Stimulated activated memory B cell treated with anti-CD40 and anti-IgM and Interleukin-4, amounts not matched to agents 10 μg/mL and 1 μg/mL and 100 μg/mL, for 72 hours (primary cell): ENCODE measurements around the gene CTRL.

Source experiments
- ATAC-seq: fragments of 150-1000 bp; cut with Tn5 transposase; 2 replicates; pipeline ENCODE4 v1.10.0; 2021
- H3K27ac Mint-ChIP-seq: one replicate; pipeline ENCODE4 v1.8.0; 2022; ENCODE audit warnings: mild to moderate bottlenecking, mixed read lengths
- H3K27me3 Mint-ChIP-seq: one replicate; pipeline ENCODE4 v1.8.0; 2022; ENCODE audit warnings: mixed read lengths
- H3K36me3 Mint-ChIP-seq: one replicate; pipeline ENCODE4 v1.8.0; 2022; ENCODE audit warnings: mixed read lengths
- H3K4me1 Mint-ChIP-seq: one replicate; pipeline ENCODE4 v1.8.0; 2022; ENCODE audit warnings: mixed read lengths
- H3K4me3 Mint-ChIP-seq: one replicate; pipeline ENCODE4 v1.8.0; 2022; ENCODE audit warnings: mild to moderate bottlenecking, moderate library complexity, mixed read lengths
- H3K9me3 Mint-ChIP-seq: one replicate; pipeline ENCODE4 v1.8.0; 2022; ENCODE audit warnings: mixed read lengths

Gene CTRL

DNA sequence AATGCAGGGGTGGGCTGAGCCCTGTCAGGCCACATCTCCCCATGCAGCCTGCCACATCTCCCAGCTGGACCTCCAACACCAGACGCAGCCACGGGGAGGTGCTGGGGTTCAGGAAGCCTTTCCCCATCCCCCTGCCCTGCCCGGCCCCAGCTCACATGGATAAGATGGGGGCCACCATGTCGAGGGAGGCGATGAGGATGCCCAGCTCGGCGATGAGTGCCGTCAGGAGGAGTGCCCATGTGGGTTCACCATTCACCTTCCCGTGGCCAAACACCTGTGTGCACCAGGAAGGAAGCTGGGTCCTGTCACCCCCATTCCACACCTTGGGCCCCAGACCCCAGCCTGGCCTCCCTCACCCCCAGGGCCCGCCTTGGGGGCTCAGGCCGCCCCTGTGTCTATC lies 18.0 kb upstream of the CTRL start:
- H3K4me3 Mint-ChIP-seq: no peak overlapping the region

GRCh38 chr16:67948015-67948414 lies 16.4 kb upstream of the CTRL start:
- Mint-ChIP-seq H3K27me3 (no peaks in the 10 kb centered on the region), H3K4me3 (no peak overlapping the region), H3K9me3 (no peaks in the 10 kb centered on the region), H3K4me1 (no peaks in the 10 kb centered on the region), H3K27ac (no peak overlapping the region), H3K36me3 (peaks cover 32% of the 10 kb centered on the region)
- ATAC-seq: no peak

More for the DNA sequence above, 18.0 kb upstream of the CTRL start:
- no peak for ATAC-seq
- Mint-ChIP-seq H3K27me3 (no peaks in the 10 kb centered on the region), H3K36me3 (peaks cover 39% of the 10 kb centered on the region), H3K27ac (no peak overlapping the region), H3K9me3 (no peaks in the 10 kb centered on the region), H3K4me1 (no peaks in the 10 kb centered on the region)

GRCh38 chr16:67946966-67947558 lies 15.4 kb upstream of the CTRL start:
- ATAC-seq: no peak
- H3K4me1 Mint-ChIP-seq: peaks cover 4% of the 10 kb centered on the region
- no peaks in the 10 kb centered on the region for H3K9me3 Mint-ChIP-seq
- H3K4me3 Mint-ChIP-seq: no peak overlapping the region
- H3K36me3 Mint-ChIP-seq: peaks cover 33% of the 10 kb centered on the region
- H3K27me3 Mint-ChIP-seq: no peaks in the 10 kb centered on the region
- H3K27ac Mint-ChIP-seq: no peak overlapping the region

- no peak overlapping the region for H3K4me3 Mint-ChIP-seq
- H3K9me3 Mint-ChIP-seq: no peaks in the 10 kb centered on the region
- peaks cover 12% of the 10 kb centered on the region for H3K4me1 Mint-ChIP-seq
- no peak for ATAC-seq
- no peaks in the 10 kb centered on the region for H3K27me3 Mint-ChIP-seq
- H3K27ac Mint-ChIP-seq: no peak overlapping the region
- peaks cover 30% of the 10 kb centered on the region for H3K36me3 Mint-ChIP-seq
Observed at GRCh38 chr16:67946128-67946569, 14.5 kb upstream of the CTRL start.

- Mint-ChIP-seq H3K4me1 (peaks cover 13% of the 10 kb centered on the region), H3K36me3 (peaks cover 26% of the 10 kb centered on the region), H3K9me3 (no peaks in the 10 kb centered on the region), H3K4me3 (no peak overlapping the region), H3K27ac (no peak overlapping the region), H3K27me3 (no peaks in the 10 kb centered on the region)
- no peak for ATAC-seq
Observed at GRCh38 chr16:67945392-67945933, 13.8 kb upstream of the CTRL start.

- no peaks in the 10 kb centered on the region for H3K27me3 Mint-ChIP-seq
- H3K27ac Mint-ChIP-seq: no peak overlapping the region
- peaks cover 24% of the 10 kb centered on the region for H3K36me3 Mint-ChIP-seq
- ATAC-seq: no peak
- peaks cover 20% of the 10 kb centered on the region for H3K4me1 Mint-ChIP-seq
- no peak overlapping the region for H3K4me3 Mint-ChIP-seq
- no peaks in the 10 kb centered on the region for H3K9me3 Mint-ChIP-seq
Observed at GRCh38 chr16:67944690-67945391, 13.2 kb upstream of the CTRL start.

GRCh38 chr16:67943619-67944504 lies 12.2 kb upstream of the CTRL start, which contains the start of gene LCAT:
Gene LCAT, minus strand, starts transcription at chr16:67944120. Its CDS starts 19 bp downstream, at chr16:67944101.
- H3K36me3 Mint-ChIP-seq: peaks cover 32% of the 10 kb centered on the region
- H3K4me1 Mint-ChIP-seq: peaks cover 27% of the 10 kb centered on the region
- H3K9me3 Mint-ChIP-seq: no peaks in the 10 kb centered on the region
- ATAC-seq: no peak
- H3K27ac Mint-ChIP-seq: no peak within 1 kb of the TSS
- no peak within 1 kb of the TSS for H3K4me3 Mint-ChIP-seq
- no peaks in the 10 kb centered on the region for H3K27me3 Mint-ChIP-seq

- peaks cover 32% of the 10 kb centered on the region for H3K36me3 Mint-ChIP-seq
- H3K27me3 Mint-ChIP-seq: no peaks in the 10 kb centered on the region
- H3K27ac Mint-ChIP-seq: no peak overlapping the region
- ATAC-seq: no peak
- peaks cover 27% of the 10 kb centered on the region for H3K4me1 Mint-ChIP-seq
- no peaks in the 10 kb centered on the region for H3K9me3 Mint-ChIP-seq
- no peak overlapping the region for H3K4me3 Mint-ChIP-seq
Observed at GRCh38 chr16:67943256-67943618, 11.6 kb upstream of the CTRL start.

- Mint-ChIP-seq H3K27ac (no peak overlapping the region), H3K9me3 (no peaks in the 10 kb centered on the region), H3K4me3 (no peak overlapping the region), H3K36me3 (peaks cover 32% of the 10 kb centered on the region), H3K27me3 (no peaks in the 10 kb centered on the region), H3K4me1 (peaks cover 31% of the 10 kb centered on the region)
- no peak for ATAC-seq
Observed at GRCh38 chr16:67942510-67943255, 11.0 kb upstream of the CTRL start.

DNA sequence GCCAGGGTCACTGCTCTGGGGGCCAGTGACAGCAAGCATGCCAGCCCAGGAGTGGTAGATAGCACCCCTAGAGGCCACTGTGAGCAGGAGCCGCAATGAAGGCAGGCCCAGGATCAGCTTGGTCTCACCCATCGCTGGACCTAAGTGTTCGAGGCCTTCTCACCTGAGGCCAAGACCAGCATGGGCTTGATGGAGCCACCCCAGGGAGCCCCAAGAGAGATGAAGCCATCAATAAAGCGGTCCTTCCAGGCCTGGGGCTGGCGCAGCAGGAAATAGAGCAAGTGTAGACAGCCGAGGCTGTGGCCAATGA lies 10.5 kb upstream of the CTRL start:
- Mint-ChIP-seq H3K4me1 (peaks cover 37% of the 10 kb centered on the region), H3K4me3 (no peak overlapping the region), H3K9me3 (no peaks in the 10 kb centered on the region), H3K27me3 (no peaks in the 10 kb centered on the region), H3K36me3 (peaks cover 32% of the 10 kb centered on the region), H3K27ac (no peak overlapping the region)
- ATAC-seq: peak; percentile 54

DNA sequence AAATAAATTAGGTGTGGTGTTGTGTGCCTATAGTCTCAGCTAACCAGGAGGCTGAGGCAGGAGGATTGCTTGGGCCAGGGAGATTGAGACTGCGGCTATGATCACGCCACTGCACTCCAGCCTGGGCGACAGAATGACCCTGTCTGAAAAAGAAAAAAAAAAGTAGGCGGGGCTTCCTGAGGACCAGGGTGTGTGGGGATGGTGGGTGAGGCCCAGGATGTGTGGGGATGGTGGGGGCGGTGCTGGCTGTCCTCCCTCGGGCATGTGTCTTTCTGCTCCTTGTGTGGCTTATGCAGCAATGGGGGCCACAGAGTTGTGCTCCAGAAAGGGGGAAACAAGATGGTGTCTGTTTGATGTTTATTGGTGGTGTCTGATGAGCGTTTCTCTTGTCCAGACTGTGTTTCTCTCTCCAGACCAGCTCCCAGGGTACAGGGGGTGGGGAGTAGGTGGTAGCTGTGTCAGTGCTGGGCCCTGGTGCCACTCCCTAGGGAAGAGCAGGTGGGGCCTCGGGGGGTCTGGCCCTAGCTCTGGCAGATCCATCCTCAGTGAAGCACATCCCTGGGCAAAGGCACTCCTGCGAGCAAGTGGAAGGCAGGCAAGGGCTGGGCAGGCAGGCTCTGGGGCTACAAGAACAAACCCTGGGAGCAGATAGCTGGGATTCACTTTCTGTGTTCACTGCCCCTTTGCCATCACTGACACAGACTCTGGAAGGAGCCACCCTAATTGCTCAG lies 10.0 kb upstream of the CTRL start:
- peaks cover 42% of the 10 kb centered on the region for H3K4me1 Mint-ChIP-seq
- no peaks in the 10 kb centered on the region for H3K27me3 Mint-ChIP-seq
- H3K36me3 Mint-ChIP-seq: peaks cover 31% of the 10 kb centered on the region
- H3K27ac Mint-ChIP-seq: no peak overlapping the region
- no peaks in the 10 kb centered on the region for H3K9me3 Mint-ChIP-seq
- H3K4me3 Mint-ChIP-seq: no peak overlapping the region
- no peak for ATAC-seq

DNA sequence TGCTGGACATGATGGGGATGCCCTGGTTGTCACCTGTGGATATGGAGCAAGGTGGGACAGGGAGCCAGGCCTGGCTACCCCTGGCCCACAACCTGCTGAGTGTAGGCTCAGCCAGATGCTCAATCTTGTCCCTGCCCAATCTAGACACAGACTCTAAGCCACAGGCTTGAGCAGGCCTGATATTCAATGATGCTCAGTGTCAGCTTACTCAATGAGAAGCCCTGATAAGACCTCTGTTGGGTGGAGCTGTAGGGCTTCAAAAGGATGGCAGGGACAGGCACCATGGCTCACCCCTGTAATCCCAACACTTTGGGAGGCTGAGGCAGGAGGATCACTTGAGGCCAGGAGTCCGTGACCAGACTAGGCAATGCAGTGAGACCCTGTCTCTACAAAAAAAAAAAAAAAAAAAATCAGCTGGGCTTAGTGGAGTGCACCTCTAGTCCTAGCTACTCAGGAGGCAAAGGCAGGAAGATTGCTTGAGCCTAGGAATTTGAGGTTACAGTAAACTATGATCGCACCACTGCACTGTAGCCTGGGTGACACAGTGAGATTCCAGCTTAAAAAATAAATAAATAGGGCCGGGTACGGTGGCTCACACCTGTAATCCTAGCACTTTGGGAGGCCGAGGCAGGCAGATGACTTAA lies 8.9 kb upstream of the CTRL start:
- Mint-ChIP-seq H3K9me3 (no peaks in the 10 kb centered on the region), H3K36me3 (peaks cover 29% of the 10 kb centered on the region), H3K4me1 (peaks cover 44% of the 10 kb centered on the region), H3K27ac (peak overlapping the region; percentile 78), H3K27me3 (no peaks in the 10 kb centered on the region), H3K4me3 (no peak overlapping the region)
- no peak for ATAC-seq

- ATAC-seq: no peak
- Mint-ChIP-seq H3K4me1 (peaks cover 52% of the 10 kb centered on the region), H3K27me3 (no peaks in the 10 kb centered on the region), H3K36me3 (peaks cover 37% of the 10 kb centered on the region), H3K9me3 (no peaks in the 10 kb centered on the region), H3K27ac (peak overlapping the region; percentile 78), H3K4me3 (peak overlapping the region; percentile 7)
Observed at GRCh38 chr16:67939507-67940445, 8.1 kb upstream of the CTRL start.
